ENCODE measurements around the gene COL28A1.

Gene COL28A1

DNA sequence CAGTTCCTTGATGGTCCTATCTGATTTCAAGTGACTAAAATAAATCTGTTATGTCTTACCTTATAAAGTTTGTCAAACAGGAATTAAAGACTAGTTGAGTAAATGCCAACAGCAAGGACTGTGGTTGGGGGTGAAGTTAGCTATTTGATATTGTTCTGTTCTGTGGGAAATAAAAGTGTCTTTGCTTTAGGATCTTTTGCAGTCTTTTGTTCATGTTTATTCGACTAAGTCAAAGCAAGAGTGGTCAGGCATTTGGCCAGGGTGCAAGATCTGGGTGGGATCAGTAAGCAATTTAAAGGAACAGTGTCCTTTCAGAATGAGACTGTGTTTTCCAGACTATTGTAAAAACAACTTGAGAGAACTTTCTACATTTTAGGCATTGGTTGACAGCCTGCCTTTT lies at the start of gene COL28A1:
Gene COL28A1 (minus strand): TSS at position 183 of the 400 bp plus-strand sequence. CDS start 2,998 bp downstream, outside the sequence.
- H3K36me3 Mint-ChIP-seq (ENCODE audit: insufficient read depth), result no peaks in the 10 kb centered on the region

DNA sequence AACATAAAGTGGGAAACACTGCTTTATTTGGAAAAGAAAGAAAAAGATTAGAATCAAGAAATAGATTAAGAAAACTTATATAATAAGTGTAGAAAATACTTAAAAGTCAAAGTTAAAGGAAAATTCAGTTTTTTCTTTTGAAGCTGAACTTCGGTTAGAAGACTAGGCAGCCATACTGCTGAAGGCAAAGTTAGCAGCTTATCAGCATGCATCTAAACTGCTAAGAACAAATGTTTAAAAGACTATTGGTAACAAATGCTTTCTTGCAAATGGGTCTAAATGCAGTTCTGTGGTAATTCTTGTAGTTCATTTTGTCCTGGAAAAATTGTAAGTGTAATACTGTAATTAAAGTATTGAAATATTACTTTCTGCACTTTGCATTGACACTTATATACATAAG lies 49.0 kb upstream of the COL28A1 start:
- no peaks in the 10 kb centered on the region for H3K4me1 Mint-ChIP-seq
- H3K27ac Mint-ChIP-seq (ENCODE audit: low read depth), result no peak overlapping the region
- peaks cover 6% of the 10 kb centered on the region for H3K36me3 Mint-ChIP-seq (ENCODE audit: insufficient read depth)
- H3K27me3 Mint-ChIP-seq, result no peaks in the 10 kb centered on the region
- DNase-seq (ENCODE audit: low spot score in 2 of 2), result no peak
- H3K4me3 Mint-ChIP-seq, result no peak overlapping the region
- H3K9me3 Mint-ChIP-seq, result no peaks in the 10 kb centered on the region
- no peak for ATAC-seq (replicated peaks; ENCODE audit: extremely low read depth, poor library complexity, severe bottlenecking)

More for the DNA sequence above, at the start of gene COL28A1:
- ATAC-seq (replicated peaks; ENCODE audit: extremely low read depth, poor library complexity, severe bottlenecking), result no peak
- Mint-ChIP-seq H3K4me3 (no peak within 1 kb of the TSS), H3K4me1 (no peaks in the 10 kb centered on the region), H3K9me3 (no peaks in the 10 kb centered on the region), H3K27me3 (peaks cover 21% of the 10 kb centered on the region), H3K27ac (ENCODE audit: low read depth) (no peak within 1 kb of the TSS)
- DNase-seq (ENCODE audit: low spot score in 2 of 2), result no peak

DNA sequence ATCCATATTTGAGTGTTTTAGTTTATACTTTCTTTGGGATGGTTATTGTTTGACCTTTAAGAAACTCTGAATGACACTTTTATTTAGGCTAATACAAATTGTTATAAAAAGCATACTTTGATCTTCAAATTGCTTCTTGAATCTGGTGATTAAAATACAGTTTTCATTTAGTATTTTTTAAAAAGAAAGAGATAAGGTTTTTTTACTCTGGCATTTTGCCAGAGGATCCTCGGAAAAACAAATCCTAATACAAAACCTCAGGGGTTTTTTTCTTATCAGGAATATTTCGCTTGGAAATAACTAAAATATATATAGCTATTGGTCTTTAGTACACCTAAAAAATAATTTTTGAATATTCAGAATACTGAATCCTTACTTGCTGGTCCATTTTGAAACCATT lies 48.1 kb upstream of the COL28A1 start:
- H3K27me3 Mint-ChIP-seq, result no peaks in the 10 kb centered on the region
- H3K36me3 Mint-ChIP-seq (ENCODE audit: insufficient read depth), result peaks cover 6% of the 10 kb centered on the region
- H3K9me3 Mint-ChIP-seq, result no peaks in the 10 kb centered on the region
- H3K4me1 Mint-ChIP-seq, result no peaks in the 10 kb centered on the region
- ATAC-seq (replicated peaks; ENCODE audit: extremely low read depth, poor library complexity, severe bottlenecking), result no peak
- no peak for DNase-seq (ENCODE audit: low spot score in 2 of 2)
- H3K27ac Mint-ChIP-seq (ENCODE audit: low read depth), result no peak overlapping the region
- no peak overlapping the region for H3K4me3 Mint-ChIP-seq

DNA sequence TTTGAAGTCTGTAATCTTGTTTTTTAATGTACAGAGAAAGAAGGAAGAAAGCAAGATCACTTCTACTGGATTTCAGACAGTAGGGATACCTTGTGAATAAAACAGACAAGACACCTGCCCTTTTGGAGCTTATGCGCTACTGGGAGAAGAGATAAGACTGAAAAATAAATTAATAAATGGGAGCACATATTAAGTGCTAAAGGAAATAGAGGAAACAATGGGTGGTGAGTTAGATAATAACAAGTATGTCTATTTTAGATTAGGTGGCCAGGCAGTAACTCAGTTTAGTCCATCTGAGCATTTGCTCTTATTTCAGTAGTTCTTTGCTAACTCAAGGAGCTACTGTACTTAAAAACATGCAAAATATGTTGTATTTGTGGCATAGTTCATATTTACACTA lies 46.9 kb upstream of the COL28A1 start:
- H3K4me3 Mint-ChIP-seq, result no peak overlapping the region
- H3K36me3 Mint-ChIP-seq (ENCODE audit: insufficient read depth), result peaks cover 6% of the 10 kb centered on the region
- H3K9me3 Mint-ChIP-seq, result no peaks in the 10 kb centered on the region
- H3K4me1 Mint-ChIP-seq, result no peaks in the 10 kb centered on the region
- H3K27ac Mint-ChIP-seq (ENCODE audit: low read depth), result peak overlapping the region; percentile 65
- no peak for DNase-seq (ENCODE audit: low spot score in 2 of 2)
- H3K27me3 Mint-ChIP-seq, result no peaks in the 10 kb centered on the region
- ATAC-seq (replicated peaks; ENCODE audit: extremely low read depth, poor library complexity, severe bottlenecking), result no peak

DNA sequence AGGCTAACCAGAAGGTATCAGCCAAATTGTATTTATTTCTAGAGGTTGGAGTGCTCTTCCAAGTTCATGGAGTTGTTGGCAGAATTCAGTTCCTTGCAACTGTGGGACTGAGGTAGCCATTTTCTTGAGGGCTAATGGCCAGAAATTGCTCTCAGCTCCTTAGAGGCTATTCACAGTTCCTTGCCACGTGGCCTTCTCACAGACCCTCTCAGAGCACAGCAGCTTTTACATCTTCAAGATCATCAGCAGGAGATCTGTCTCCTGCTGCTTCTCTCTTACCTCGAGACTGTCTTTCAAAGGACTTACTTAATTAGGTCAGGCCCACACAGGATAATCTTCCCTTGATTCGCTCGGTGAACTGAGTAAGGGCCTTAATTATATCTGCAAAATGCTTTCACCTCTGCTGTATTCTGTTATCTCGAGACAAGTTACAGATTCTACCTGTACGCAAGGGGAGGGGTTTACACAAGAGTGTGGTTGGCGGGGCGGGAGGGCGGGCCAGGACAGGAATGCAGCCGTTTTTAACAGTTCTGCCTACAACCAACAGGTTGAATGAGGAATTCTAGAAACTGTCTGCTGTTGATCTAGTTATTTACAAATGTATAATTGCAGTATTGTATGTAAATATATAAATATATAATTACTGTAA lies 46.0 kb upstream of the COL28A1 start:
- no peak overlapping the region for H3K4me3 Mint-ChIP-seq
- H3K36me3 Mint-ChIP-seq (ENCODE audit: insufficient read depth), result peaks cover 6% of the 10 kb centered on the region
- no peaks in the 10 kb centered on the region for H3K9me3 Mint-ChIP-seq
- DNase-seq (ENCODE audit: low spot score in 2 of 2) (no peak), ATAC-seq (replicated peaks; ENCODE audit: extremely low read depth, poor library complexity, severe bottlenecking) (no peak)
- no peaks in the 10 kb centered on the region for H3K27me3 Mint-ChIP-seq
- no peak overlapping the region for H3K27ac Mint-ChIP-seq (ENCODE audit: low read depth)
- H3K4me1 Mint-ChIP-seq, result no peaks in the 10 kb centered on the region

DNA sequence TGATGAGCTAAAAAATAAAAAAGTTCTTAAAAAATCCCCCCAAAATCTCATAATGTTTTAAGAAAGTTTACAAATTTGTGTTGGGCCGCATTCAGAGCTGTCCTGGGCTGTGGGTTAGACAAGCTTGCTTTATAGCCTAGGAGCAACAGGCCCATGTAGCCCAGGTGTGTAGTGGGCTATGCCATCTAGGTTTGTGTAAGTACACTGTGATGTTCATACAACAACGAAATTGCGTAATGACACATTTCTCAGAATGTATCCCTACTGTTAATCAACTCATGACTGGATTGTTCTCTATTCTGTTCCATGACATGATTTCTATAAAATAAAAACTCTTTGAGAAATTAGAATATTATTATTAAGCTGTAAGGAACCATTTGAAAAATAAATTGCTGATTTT lies 44.0 kb upstream of the COL28A1 start:
- Mint-ChIP-seq H3K4me1 (no peaks in the 10 kb centered on the region), H3K36me3 (ENCODE audit: insufficient read depth) (peaks cover 3% of the 10 kb centered on the region), H3K4me3 (no peak overlapping the region), H3K27me3 (no peaks in the 10 kb centered on the region), H3K27ac (ENCODE audit: low read depth) (no peak overlapping the region), H3K9me3 (no peaks in the 10 kb centered on the region)
- ATAC-seq (replicated peaks; ENCODE audit: extremely low read depth, poor library complexity, severe bottlenecking) (no peak), DNase-seq (ENCODE audit: low spot score in 2 of 2) (no peak)

DNA sequence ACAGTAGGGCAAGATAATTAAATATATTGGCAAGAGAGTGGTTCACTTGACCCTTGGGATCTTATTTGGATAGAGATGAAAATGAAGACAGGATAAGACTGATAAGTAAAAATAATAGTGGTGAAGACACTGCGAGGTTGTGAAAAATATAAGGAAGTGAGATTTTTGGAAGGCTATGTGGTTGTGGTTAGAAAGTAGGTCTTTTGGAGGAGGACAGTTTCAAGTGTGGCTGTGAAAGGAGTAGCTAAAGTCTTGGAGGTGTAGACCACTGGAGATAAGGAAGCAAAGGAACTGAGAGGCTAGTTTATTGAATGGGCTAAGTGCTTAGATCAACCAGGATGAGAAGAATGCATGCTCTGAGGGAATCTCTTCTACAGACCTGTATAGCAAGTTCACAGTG lies 42.2 kb upstream of the COL28A1 start:
- Mint-ChIP-seq H3K4me1 (no peaks in the 10 kb centered on the region), H3K4me3 (no peak overlapping the region), H3K36me3 (ENCODE audit: insufficient read depth) (peaks cover 5% of the 10 kb centered on the region), H3K27ac (ENCODE audit: low read depth) (no peak overlapping the region), H3K9me3 (no peaks in the 10 kb centered on the region), H3K27me3 (no peaks in the 10 kb centered on the region)
- no peak for DNase-seq (ENCODE audit: low spot score in 2 of 2)
- ATAC-seq (replicated peaks; ENCODE audit: extremely low read depth, poor library complexity, severe bottlenecking), result no peak

DNA sequence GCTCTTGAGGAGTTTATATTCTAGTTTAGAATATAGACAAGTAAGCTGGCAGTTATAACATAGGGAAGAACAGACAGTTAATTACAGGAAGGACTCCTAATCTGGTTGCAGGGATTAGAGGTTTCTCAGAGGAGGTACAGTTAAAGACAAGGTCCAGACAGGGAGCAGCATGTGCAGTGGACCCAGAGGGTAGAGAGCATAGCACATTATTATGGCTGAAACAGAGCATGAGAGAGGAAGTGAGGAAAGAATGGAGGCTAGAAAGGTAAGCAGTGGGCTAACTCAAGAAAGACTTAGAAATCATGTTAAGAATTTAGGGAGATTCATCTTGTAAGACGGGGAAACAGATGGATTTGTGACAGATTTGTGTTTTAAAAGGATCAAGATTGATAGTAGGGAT lies 40.7 kb upstream of the COL28A1 start:
- DNase-seq (ENCODE audit: low spot score in 2 of 2) (no peak), ATAC-seq (replicated peaks; ENCODE audit: extremely low read depth, poor library complexity, severe bottlenecking) (no peak)
- no peak overlapping the region for H3K4me3 Mint-ChIP-seq
- peaks cover 9% of the 10 kb centered on the region for H3K36me3 Mint-ChIP-seq (ENCODE audit: insufficient read depth)
- H3K4me1 Mint-ChIP-seq, result no peaks in the 10 kb centered on the region
- no peaks in the 10 kb centered on the region for H3K27me3 Mint-ChIP-seq
- no peak overlapping the region for H3K27ac Mint-ChIP-seq (ENCODE audit: low read depth)
- H3K9me3 Mint-ChIP-seq, result no peaks in the 10 kb centered on the region

DNA sequence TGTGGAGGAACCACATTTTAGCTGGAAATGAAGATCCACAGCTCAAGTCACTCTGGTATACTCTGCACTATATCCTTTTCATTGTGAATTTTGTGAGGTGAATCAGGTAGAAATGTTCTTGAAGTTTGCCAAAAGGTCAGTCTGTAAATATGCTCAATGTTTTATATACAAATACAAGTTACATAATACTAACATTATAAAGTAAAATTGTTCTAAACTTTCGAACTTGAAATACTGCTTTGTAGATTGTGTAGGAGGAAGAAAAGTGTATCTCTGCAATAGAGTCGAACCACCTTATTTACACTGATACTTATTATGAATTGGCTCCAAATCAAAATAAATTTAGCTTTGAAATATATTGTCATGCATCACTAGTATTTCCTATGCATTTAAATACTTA lies 38.0 kb upstream of the COL28A1 start:
- no peak for DNase-seq (ENCODE audit: low spot score in 2 of 2)
- Mint-ChIP-seq H3K4me1 (peaks cover 21% of the 10 kb centered on the region), H3K27ac (ENCODE audit: low read depth) (no peak overlapping the region), H3K36me3 (ENCODE audit: insufficient read depth) (peaks cover 6% of the 10 kb centered on the region), H3K4me3 (no peak overlapping the region), H3K27me3 (no peaks in the 10 kb centered on the region), H3K9me3 (no peaks in the 10 kb centered on the region)
- ATAC-seq (replicated peaks; ENCODE audit: extremely low read depth, poor library complexity, severe bottlenecking), result no peak

DNA sequence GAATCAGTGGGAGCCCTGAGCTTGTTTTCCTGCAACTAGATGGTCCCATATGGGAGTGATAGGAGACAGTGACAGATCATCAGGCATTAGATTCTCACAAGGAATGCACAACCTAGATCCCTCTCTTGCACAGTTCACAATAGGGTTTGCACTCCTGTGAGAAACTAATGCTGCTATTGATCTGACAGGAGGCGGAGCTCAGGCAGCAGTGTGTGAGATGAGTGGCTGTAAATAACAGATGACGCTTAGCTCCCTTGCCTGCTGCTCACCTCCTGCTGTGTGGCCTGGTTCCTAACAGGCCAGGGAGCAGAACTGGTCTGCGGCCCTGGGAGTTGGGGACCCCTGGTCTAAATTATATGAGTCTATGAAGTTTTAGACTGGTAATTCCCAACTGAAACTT lies 34.9 kb upstream of the COL28A1 start:
- H3K4me3 Mint-ChIP-seq, result no peak overlapping the region
- H3K9me3 Mint-ChIP-seq, result no peaks in the 10 kb centered on the region
- peaks cover 10% of the 10 kb centered on the region for H3K36me3 Mint-ChIP-seq (ENCODE audit: insufficient read depth)
- peak overlapping the region; percentile 72 for H3K27ac Mint-ChIP-seq (ENCODE audit: low read depth)
- H3K4me1 Mint-ChIP-seq, result peaks cover 35% of the 10 kb centered on the region
- H3K27me3 Mint-ChIP-seq, result no peaks in the 10 kb centered on the region
- no peak for ATAC-seq (replicated peaks; ENCODE audit: extremely low read depth, poor library complexity, severe bottlenecking)
- DNase-seq (ENCODE audit: low spot score in 2 of 2), result no peak

DNA sequence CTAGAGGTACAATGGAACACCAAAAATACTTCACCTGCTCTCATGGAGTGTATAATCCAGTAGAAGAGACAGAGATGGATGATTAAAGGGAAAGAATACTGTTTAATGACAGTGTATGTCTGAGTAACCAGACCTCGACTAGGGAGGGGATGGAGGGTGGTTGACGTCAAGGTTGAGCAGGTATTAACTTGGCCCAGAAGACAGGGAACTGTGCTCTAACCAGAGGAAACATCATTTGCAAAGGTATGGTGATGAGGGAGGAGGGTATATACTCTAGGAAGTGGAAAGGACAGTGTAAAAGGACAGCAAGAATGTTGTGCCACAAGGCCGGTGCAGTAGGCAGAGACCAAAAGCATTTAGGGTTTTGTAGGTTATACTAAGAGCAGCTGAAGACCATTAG lies 33.9 kb upstream of the COL28A1 start:
- ATAC-seq (replicated peaks; ENCODE audit: extremely low read depth, poor library complexity, severe bottlenecking), result no peak
- no peak for DNase-seq (ENCODE audit: low spot score in 2 of 2)

DNA sequence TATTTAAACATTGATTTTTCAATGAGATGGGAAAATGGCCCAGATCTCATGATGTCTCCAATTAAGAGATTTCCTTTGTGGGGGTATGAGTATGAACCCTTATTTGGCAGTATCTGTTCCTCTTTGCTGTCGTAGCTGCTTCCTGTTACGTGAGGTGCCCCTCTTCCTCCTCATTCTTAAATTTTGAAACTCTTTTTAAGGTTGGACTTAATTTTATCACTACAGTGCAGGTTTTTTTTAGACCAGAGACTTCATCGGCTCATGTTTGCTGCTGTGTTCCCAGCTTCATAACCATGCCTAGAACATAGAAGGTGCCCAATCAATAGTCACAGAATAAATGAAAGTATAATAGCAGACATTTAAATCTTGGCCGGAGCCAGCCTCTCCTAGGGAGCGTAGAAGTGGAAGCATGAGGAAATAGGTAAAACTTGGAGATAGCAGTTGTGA lies 33.4 kb upstream of the COL28A1 start:
- peaks cover 35% of the 10 kb centered on the region for H3K4me1 Mint-ChIP-seq
- peak overlapping the region; percentile 72 for H3K27ac Mint-ChIP-seq (ENCODE audit: low read depth)
- H3K4me3 Mint-ChIP-seq, result no peak overlapping the region
- no peaks in the 10 kb centered on the region for H3K27me3 Mint-ChIP-seq
- no peaks in the 10 kb centered on the region for H3K9me3 Mint-ChIP-seq
- peaks cover 8% of the 10 kb centered on the region for H3K36me3 Mint-ChIP-seq (ENCODE audit: insufficient read depth)
- ATAC-seq (replicated peaks; ENCODE audit: extremely low read depth, poor library complexity, severe bottlenecking) (peak; percentile 44), DNase-seq (ENCODE audit: low spot score in 2 of 2) (no peak)

More for the DNA sequence above, 33.9 kb upstream of the COL28A1 start:
- peaks cover 10% of the 10 kb centered on the region for H3K36me3 Mint-ChIP-seq (ENCODE audit: insufficient read depth)
- H3K27me3 Mint-ChIP-seq, result no peaks in the 10 kb centered on the region
- H3K9me3 Mint-ChIP-seq, result no peaks in the 10 kb centered on the region
- no peak overlapping the region for H3K4me3 Mint-ChIP-seq
- peak overlapping the region; percentile 72 for H3K27ac Mint-ChIP-seq (ENCODE audit: low read depth)
- peaks cover 35% of the 10 kb centered on the region for H3K4me1 Mint-ChIP-seq

DNA sequence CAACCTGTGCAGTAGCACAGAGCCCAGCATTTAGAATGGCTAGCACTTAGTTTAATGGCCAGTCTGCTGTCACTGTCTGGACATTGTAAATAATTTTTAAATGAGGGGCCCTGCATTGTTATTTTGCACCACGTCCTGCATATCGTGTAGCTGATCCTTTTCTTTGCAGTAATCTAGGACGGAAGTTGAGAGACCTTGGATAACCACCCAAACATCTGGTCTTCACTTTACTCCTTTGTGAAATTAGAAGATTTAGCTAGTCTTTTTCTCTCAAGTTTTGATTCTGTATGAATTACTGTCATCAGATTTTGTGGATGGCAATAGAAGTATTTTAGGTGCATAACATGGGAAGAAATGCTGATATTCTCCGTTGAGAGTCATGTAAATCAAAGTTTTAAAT lies 32.9 kb upstream of the COL28A1 start:
- H3K4me1 Mint-ChIP-seq, result peaks cover 35% of the 10 kb centered on the region
- no peak for ATAC-seq (replicated peaks; ENCODE audit: extremely low read depth, poor library complexity, severe bottlenecking)
- H3K4me3 Mint-ChIP-seq, result no peak overlapping the region
- H3K36me3 Mint-ChIP-seq (ENCODE audit: insufficient read depth), result peaks cover 8% of the 10 kb centered on the region
- no peaks in the 10 kb centered on the region for H3K9me3 Mint-ChIP-seq
- peak overlapping the region; percentile 72 for H3K27ac Mint-ChIP-seq (ENCODE audit: low read depth)
- DNase-seq (ENCODE audit: low spot score in 2 of 2), result no peak
- no peaks in the 10 kb centered on the region for H3K27me3 Mint-ChIP-seq

Data from central memory CD8-positive, alpha-beta T cell (primary cell).